ENCODE results near the gene ZNF600. TPM values are rescaled to one million over a fixed set of nuclear protein-coding genes. Genes with fewer than 3 reads are reported as not detected.
A peak's percentile ranks its signal among the peaks of the same experiment; 100 is the strongest.

The ZNF600 gene
- total and polyA plus RNA-seq, 2 of the 8 experiments (the other 6 are each of a cell fraction or from before 2014, with no cell fraction given), result 2.1 to 8.0 TPM

- TF ChIP-seq CHD7 (IDR thresholded peaks at IDR 0.05; ENCODE audit: insufficient replicate concordance, low read length) (no peak), RBBP5 (IDR thresholded peaks at IDR 0.05; ENCODE audit: borderline replicate concordance, low read depth, low read length) (no peak), TAF7 (optimal IDR thresholded peaks at IDR 0.05; ENCODE audit: borderline replicate concordance, low read depth, low read length) (no peak), TEAD4 (IDR thresholded peaks at IDR 0.05; ENCODE audit: low read depth, low read length) (peak; percentile 85), BACH1 (IDR thresholded peaks at IDR 0.05; ENCODE audit: low read length) (no peak), EGR1 (IDR thresholded peaks at IDR 0.05; ENCODE audit: borderline replicate concordance, low read depth, low read length) (peak; percentile 93), KDM1A (IDR thresholded peaks at IDR 0.05; ENCODE audit: borderline replicate concordance, low read length) (no peak), POLR2AphosphoS5 (IDR thresholded peaks at IDR 0.05; ENCODE audit: low read depth, low read length) (no peak), ATF3 (IDR thresholded peaks at IDR 0.05; ENCODE audit: insufficient read depth, low read depth, low read length) (no peak), EP300 (IDR thresholded peaks at IDR 0.05; ENCODE audit: borderline replicate concordance in 1 of 2, low read depth in 2 of 2, low read length in 2 of 2) (no peak), MAFK (IDR thresholded peaks at IDR 0.05; ENCODE audit: low read depth, low read length) (no peak)
These were observed 50.9 kb downstream of the ZNF600 start (continued) for GRCh38 chr19:52735734-52736133.

Measured in H1 (cell line).